HepG2 (cell line): ENCODE results near the gene MAPK7. TPM values are rescaled to one million over a fixed set of nuclear protein-coding genes. Genes with fewer than 3 reads are reported as not detected.
A peak's percentile ranks its signal among the peaks of the same experiment; 100 is the strongest.

ENCODE experiments used
- BHLHE40 ChIP-seq: IDR thresholded peaks from 2 replicates; pipeline ENCODE4 v1.6.1; 2011; ENCODE audit warnings: low read length, improper control_type of control experiment
- PAF1 ChIP-seq: IDR thresholded peaks from 2 replicates; pipeline ENCODE4 v1.6.1; 2016; ENCODE audit warnings: missing genetic modification reagents, missing compliant biosample characterization
- PAWR ChIP-seq: sonication (generic); formaldehyde crosslinking; IDR thresholded peaks from 2 replicates; pipeline ENCODE4 v1.4.0; 2020; ENCODE audit warnings: missing genetic modification reagents, mild to moderate bottlenecking, borderline replicate concordance
- TAF15 ChIP-seq: fragments of 200-400 bp; formaldehyde crosslinking; IDR thresholded peaks from one replicate; pipeline ENCODE4 v1.6.1; 2018; ENCODE audit warnings: mild to moderate bottlenecking, low read depth, low read length; ENCODE audit not compliant: poor library complexity, severe bottlenecking
- ZNF10 ChIP-seq: sonication (generic); formaldehyde crosslinking; IDR thresholded peaks from 2 replicates; pipeline ENCODE4 v1.4.0; 2020; ENCODE audit warnings: mild to moderate bottlenecking, low read depth, missing genetic modification reagents, borderline replicate concordance
- ZNF317 ChIP-seq: sonication (generic); formaldehyde crosslinking; IDR thresholded peaks from 2 replicates; pipeline ENCODE4 v1.5.0; 2020; ENCODE audit warnings: mild to moderate bottlenecking, missing genetic modification reagents
- ZNF331 ChIP-seq: sonication (generic); formaldehyde crosslinking; IDR thresholded peaks from 2 replicates; pipeline ENCODE4 v1.4.0; 2020; ENCODE audit warnings: missing genetic modification reagents
- ZNF335 ChIP-seq: sonication (generic); formaldehyde crosslinking; IDR thresholded peaks from 2 replicates; pipeline ENCODE4 v1.4.0; 2020; ENCODE audit warnings: missing genetic modification reagents
- ZNF841 ChIP-seq: sonication (generic); formaldehyde crosslinking; IDR thresholded peaks from 2 replicates; pipeline ENCODE4 v1.8.1; 2023; ENCODE audit warnings: missing genetic modification reagents, borderline replicate concordance
- ZSCAN9 ChIP-seq: IDR thresholded peaks from 2 replicates; pipeline ENCODE4 v1.6.1; 2016; ENCODE audit warnings: borderline replicate concordance
- polyA plus RNA-seq, 8 experiments: library from polyadenylated mRNA; depleted of rRNA in 3 of 8; stranded (reverse) in 7 of 8; unstranded in 1 of 8; fragments of >200 nt; fragmentation: Illumina TruSeq in 4 of 8; extraction: Trizol in 4 of 8; gene quantifications; 2 replicates each; pipeline versions ENCODE4 v1.2.1 to v1.2.3, GENCODE V29; 2011 to 2016; ENCODE audit warnings: low read depth in 4 of 8, missing spikeins in 1 of 8, mixed read lengths in 1 of 8; ENCODE audit not compliant: insufficient read depth in 1 of 8
- total RNA-seq, 5 experiments: library from RNA; depleted of rRNA; stranded (reverse); fragments of >200 nt; fragmentation: Illumina TruSeq; extraction: Trizol; gene quantifications; 2 replicates each; pipeline ENCODE4 v1.2.3, GENCODE V29; 2016; ENCODE audit warnings: low read depth in 1 of 5
- TF ChIP-seq, protein P1 (sequence below): sonication (generic); formaldehyde crosslinking; IDR thresholded peaks from 2 replicates; pipeline ENCODE4 v1.4.0; 2020; ENCODE audit warnings: missing genetic modification reagents, borderline replicate concordance
- TF ChIP-seq, protein P2 (sequence below): sonication (generic); formaldehyde crosslinking; IDR thresholded peaks from 2 replicates; pipeline ENCODE4 v1.8.0; 2022; ENCODE audit warnings: mild to moderate bottlenecking, missing genetic modification reagents
- TF ChIP-seq, protein P3 (sequence below): fragments of 450-650 bp; IDR thresholded peaks from 2 replicates; pipeline ENCODE4 v1.6.1; 2017; ENCODE audit warnings: mild to moderate bottlenecking
- TF ChIP-seq, protein P4 (sequence below): sonication (generic); formaldehyde crosslinking; IDR thresholded peaks from 2 replicates; pipeline ENCODE4 v1.4.0; 2020; ENCODE audit warnings: missing genetic modification reagents

MAPK7 gene
- total and polyA plus RNA-seq, 2 of the 13 experiments (the other 11 are each of a cell fraction or from before 2014, with no cell fraction given) = 2.9 to 5.9 TPM

DNA sequence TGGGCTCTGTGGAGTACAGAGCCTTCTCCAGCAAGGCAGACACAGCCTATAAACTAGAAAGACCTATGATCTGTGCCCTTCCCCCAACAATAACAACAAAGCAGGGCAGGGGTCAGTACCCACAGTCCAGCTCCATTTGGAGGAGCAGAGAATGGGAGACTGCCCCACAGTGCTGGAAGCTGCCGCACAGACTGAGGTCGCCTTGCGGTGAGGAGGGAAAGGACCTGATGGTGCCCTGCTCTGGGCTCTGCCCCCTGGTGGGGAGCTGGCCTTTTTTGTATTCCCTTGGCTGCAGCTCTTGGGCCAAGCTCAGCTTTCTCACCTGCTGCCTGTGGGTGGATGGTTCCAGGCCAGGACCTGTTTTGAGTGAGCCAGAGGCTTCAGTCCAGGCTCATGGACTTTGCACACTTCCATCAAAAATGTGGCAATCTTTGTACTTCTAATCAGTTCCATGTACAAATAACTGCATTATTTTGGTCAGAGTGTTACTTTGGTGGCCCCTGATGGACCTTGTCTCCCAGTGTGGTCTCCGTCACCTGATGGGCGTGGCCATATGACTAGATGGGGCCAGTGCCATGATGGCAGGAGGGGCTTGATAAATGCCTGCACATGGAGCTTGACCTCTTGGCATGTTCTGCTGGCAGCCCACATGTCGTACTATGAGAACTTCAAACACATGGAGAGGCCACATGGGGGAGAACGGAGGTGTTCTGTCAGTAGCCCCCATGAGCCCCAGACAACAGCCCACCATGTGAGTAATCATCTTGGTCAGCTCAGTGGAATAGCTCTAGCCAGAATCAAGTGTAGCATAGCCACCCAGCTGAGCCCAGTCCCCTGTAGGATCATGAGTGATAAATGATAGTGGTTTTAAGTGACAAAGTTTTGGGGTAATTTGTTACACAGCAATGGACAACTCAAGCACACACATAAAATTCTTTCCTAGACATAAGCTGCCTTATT is 40.0 kb upstream of the MAPK7 start (continued):
- TF ChIP-seq, protein P1, sequence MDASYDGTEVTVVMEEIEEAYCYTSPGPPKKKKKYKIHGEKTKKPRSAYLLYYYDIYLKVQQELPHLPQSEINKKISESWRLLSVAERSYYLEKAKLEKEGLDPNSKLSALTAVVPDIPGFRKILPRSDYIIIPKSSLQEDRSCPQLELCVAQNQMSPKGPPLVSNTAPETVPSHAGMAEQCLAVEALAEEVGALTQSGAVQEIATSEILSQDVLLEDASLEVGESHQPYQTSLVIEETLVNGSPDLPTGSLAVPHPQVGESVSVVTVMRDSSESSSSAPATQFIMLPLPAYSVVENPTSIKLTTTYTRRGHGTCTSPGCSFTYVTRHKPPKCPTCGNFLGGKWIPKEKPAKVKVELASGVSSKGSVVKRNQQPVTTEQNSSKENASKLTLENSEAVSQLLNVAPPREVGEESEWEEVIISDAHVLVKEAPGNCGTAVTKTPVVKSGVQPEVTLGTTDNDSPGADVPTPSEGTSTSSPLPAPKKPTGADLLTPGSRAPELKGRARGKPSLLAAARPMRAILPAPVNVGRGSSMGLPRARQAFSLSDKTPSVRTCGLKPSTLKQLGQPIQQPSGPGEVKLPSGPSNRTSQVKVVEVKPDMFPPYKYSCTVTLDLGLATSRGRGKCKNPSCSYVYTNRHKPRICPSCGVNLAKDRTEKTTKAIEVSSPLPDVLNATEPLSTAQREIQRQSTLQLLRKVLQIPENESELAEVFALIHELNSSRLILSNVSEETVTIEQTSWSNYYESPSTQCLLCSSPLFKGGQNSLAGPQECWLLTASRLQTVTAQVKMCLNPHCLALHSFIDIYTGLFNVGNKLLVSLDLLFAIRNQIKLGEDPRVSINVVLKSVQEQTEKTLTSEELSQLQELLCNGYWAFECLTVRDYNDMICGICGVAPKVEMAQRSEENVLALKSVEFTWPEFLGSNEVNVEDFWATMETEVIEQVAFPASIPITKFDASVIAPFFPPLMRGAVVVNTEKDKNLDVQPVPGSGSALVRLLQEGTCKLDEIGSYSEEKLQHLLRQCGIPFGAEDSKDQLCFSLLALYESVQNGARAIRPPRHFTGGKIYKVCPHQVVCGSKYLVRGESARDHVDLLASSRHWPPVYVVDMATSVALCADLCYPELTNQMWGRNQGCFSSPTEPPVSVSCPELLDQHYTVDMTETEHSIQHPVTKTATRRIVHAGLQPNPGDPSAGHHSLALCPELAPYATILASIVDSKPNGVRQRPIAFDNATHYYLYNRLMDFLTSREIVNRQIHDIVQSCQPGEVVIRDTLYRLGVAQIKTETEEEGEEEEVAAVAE (CRISPR knock-in tag) = no peak; the same call in 1 of the 2 replicates
- peak; percentile 62 for TF ChIP-seq ZSCAN9
- TF ChIP-seq TAF15 = no peak
- peak; percentile 22; the same call in 1 of the 2 replicates for TF ChIP-seq PAF1 (CRISPR knock-in tag)
- peak; percentile 78; the same call in 1 of the 2 replicates for TF ChIP-seq ZNF335 (CRISPR knock-in tag)
- TF ChIP-seq ZNF331 = peak; percentile 90
- TF ChIP-seq, protein P2, sequence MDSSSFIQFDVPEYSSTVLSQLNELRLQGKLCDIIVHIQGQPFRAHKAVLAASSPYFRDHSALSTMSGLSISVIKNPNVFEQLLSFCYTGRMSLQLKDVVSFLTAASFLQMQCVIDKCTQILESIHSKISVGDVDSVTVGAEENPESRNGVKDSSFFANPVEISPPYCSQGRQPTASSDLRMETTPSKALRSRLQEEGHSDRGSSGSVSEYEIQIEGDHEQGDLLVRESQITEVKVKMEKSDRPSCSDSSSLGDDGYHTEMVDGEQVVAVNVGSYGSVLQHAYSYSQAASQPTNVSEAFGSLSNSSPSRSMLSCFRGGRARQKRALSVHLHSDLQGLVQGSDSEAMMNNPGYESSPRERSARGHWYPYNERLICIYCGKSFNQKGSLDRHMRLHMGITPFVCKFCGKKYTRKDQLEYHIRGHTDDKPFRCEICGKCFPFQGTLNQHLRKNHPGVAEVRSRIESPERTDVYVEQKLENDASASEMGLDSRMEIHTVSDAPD (CRISPR knock-in tag) = peak; percentile 88; the same call in 1 of the 2 replicates
- TF ChIP-seq, protein P3, sequence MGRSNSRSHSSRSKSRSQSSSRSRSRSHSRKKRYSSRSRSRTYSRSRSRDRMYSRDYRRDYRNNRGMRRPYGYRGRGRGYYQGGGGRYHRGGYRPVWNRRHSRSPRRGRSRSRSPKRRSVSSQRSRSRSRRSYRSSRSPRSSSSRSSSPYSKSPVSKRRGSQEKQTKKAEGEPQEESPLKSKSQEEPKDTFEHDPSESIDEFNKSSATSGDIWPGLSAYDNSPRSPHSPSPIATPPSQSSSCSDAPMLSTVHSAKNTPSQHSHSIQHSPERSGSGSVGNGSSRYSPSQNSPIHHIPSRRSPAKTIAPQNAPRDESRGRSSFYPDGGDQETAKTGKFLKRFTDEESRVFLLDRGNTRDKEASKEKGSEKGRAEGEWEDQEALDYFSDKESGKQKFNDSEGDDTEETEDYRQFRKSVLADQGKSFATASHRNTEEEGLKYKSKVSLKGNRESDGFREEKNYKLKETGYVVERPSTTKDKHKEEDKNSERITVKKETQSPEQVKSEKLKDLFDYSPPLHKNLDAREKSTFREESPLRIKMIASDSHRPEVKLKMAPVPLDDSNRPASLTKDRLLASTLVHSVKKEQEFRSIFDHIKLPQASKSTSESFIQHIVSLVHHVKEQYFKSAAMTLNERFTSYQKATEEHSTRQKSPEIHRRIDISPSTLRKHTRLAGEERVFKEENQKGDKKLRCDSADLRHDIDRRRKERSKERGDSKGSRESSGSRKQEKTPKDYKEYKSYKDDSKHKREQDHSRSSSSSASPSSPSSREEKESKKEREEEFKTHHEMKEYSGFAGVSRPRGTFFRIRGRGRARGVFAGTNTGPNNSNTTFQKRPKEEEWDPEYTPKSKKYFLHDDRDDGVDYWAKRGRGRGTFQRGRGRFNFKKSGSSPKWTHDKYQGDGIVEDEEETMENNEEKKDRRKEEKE = no peak
- no peak for TF ChIP-seq ZNF10
- TF ChIP-seq, protein P4, sequence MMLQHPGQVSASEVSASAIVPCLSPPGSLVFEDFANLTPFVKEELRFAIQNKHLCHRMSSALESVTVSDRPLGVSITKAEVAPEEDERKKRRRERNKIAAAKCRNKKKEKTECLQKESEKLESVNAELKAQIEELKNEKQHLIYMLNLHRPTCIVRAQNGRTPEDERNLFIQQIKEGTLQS (CRISPR knock-in tag) = no peak
- peak; percentile 63; the same call in 1 of the 2 replicates for TF ChIP-seq BHLHE40
- no peak for TF ChIP-seq ZNF841
- TF ChIP-seq PAWR = no peak
- TF ChIP-seq ZNF317 (CRISPR knock-in tag) = peak; percentile 95
